ENCODE measurements around the gene SLC36A4. TPM values are rescaled to one million over a fixed set of nuclear protein-coding genes. Genes with fewer than 3 reads are reported as not detected.
"Not testable (repeated sequence)": the region's sequence is repeated elsewhere in the genome, so short reads cannot be mapped to it uniquely, and the experiment has no call there.

Gene SLC36A4
- total RNA-seq, 2 experiments from 2014 or later: 12.7 to 13.8 TPM

- CTCF ChIA-PET: no interaction called here
Measured at GRCh38 chr11:93131709-93132108, 66.1 kb downstream of the SLC36A4 start.

GRCh38 chr11:93128574-93128973, 69.2 kb downstream of the SLC36A4 start:
- ChIA-PET CTCF (no interaction called here), POLR2A (no interaction called here)

More at GRCh38 chr11:93131709-93132108, 66.1 kb downstream of the SLC36A4 start:
- POLR2A ChIA-PET: no interaction called here

- CTCF ChIA-PET: no interaction called here
- POLR2A ChIA-PET: no interaction called here
Measured at GRCh38 chr11:93123351-93123898, 74.4 kb downstream of the SLC36A4 start.

GRCh38 chr11:93122535-93123235, 75.1 kb downstream of the SLC36A4 start:
- ChIA-PET CTCF (no interaction called here), POLR2A (no interaction called here)

GRCh38 chr11:93118276-93118675, 79.5 kb downstream of the SLC36A4 start:
- ChIA-PET POLR2A (no interaction called here), CTCF (no interaction called here)

- ChIA-PET POLR2A (no interaction called here), CTCF (no interaction called here)
Measured at GRCh38 chr11:93117565-93117964, 80.2 kb downstream of the SLC36A4 start.

GRCh38 chr11:93116641-93117441, 81.0 kb downstream of the SLC36A4 start:
- CTCF ChIA-PET: no interaction called here
- POLR2A ChIA-PET: no interaction called here

GRCh38 chr11:93114304-93114703, 83.5 kb downstream of the SLC36A4 start:
- ChIA-PET CTCF (no interaction called here), POLR2A (no interaction called here)

GRCh38 chr11:93113824-93114223, 84.0 kb downstream of the SLC36A4 start:
- POLR2A ChIA-PET: no interaction called here
- CTCF ChIA-PET: no interaction called here

- POLR2A ChIA-PET, CTCF ChIA-PET: not testable (repeated sequence)
Measured at GRCh38 chr11:93111147-93111546, 86.6 kb downstream of the SLC36A4 start.

- CTCF ChIA-PET: interaction anchor here (0.8 kb wide), 1 partner anchor 9 kb away, joined by 3 read pairs; no protein-coding TSS in a partner anchor
Measured at GRCh38 chr11:93100211-93100610, 97.6 kb downstream of the SLC36A4 start.

GRCh38 chr11:93099806-93100205, 98.0 kb downstream of the SLC36A4 start:
- ChIA-PET CTCF (interaction anchor here (0.8 kb wide), 1 partner anchor 8 kb away, joined by 3 read pairs; no protein-coding TSS in a partner anchor), POLR2A (no interaction called here)

More at GRCh38 chr11:93100211-93100610, 97.6 kb downstream of the SLC36A4 start:
- POLR2A ChIA-PET: no interaction called here

Other genes with a start within 250 kb of the SLC36A4 start
- not detected for gene MTNR1B, start 228.3 kb downstream of the SLC36A4 start, total RNA-seq
- not detected for gene DEUP1, start 132.8 kb upstream of the SLC36A4 start, total RNA-seq